ENCODE data around the gene RNF225. TPM values are rescaled to one million over a fixed set of nuclear protein-coding genes. Genes with fewer than 3 reads are reported as not detected.

RNF225 gene
- total and polyA plus RNA-seq, 10 of the 15 experiments (the other 5 are each of a cell fraction or from before 2014, with no cell fraction given): 0.27 to 0.28 TPM; not detected in 8

DNA sequence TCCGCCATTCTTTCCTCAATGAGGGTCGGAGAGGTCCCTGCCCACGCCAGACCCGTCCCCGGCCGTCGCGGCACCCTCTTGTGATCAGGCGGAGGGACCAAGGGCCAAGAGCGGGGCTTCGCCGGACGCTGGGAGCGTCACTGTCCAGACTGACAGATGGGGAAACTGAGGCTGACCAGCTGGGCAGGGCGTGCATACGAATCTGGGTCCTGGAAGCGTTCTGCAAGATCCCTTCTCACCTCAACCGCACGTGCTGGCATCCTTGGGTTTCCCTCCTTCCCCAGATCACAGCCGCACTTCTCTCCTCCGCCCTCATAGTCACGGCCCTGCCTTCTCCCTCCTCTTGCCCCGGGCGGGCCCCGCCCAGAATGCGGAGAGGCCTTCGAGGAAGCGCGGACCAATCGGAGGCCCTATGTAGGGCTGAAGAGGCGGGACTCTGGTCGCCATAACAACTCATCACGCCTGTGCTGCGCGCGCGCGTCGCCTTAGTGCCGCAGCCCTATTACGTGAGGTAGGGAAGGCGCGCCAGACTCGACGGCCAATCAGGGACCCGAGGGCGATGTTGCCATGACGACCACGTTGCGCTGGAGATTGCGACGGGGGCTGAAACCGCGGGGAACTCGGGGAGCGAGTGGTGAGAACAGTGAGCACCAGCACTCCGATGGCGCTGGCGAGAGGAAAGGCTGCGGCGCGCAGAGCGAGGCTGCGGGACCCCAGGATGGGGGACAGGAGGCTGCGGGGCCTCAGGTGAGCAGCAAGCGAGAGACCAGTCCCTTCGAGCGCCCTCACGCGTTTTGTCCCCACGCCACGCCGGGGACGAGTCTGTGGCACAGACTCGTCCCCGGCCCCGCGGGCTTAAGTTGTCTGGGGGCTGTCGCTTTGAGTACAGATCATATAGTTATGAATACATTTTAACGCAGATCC is 5.7 kb downstream of the RNF225 start (continued):
- TF ChIP-seq NRF1 (conservative IDR thresholded peaks at IDR 0.05; ENCODE audit: low read depth, low read length): peak; percentile 68
- TF ChIP-seq HDGF (IDR thresholded peaks at IDR 0.05): peak; percentile 96
- TF ChIP-seq GATAD2B (conservative IDR thresholded peaks at IDR 0.05; ENCODE audit: low read depth): no peak; the same call in 1 of the 2 replicates
- no peak for TF ChIP-seq PAX8 (IDR thresholded peaks at IDR 0.05)
- TF ChIP-seq FOS (IDR thresholded peaks at IDR 0.05; ENCODE audit: borderline replicate concordance, extremely low read depth, insufficient read length): no peak
- peak; percentile 94 for TF ChIP-seq CREB1 (IDR thresholded peaks at IDR 0.05; ENCODE audit: low read depth)
- TF ChIP-seq, protein P1, sequence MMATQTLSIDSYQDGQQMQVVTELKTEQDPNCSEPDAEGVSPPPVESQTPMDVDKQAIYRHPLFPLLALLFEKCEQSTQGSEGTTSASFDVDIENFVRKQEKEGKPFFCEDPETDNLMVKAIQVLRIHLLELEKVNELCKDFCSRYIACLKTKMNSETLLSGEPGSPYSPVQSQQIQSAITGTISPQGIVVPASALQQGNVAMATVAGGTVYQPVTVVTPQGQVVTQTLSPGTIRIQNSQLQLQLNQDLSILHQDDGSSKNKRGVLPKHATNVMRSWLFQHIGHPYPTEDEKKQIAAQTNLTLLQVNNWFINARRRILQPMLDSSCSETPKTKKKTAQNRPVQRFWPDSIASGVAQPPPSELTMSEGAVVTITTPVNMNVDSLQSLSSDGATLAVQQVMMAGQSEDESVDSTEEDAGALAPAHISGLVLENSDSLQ (IDR thresholded peaks at IDR 0.05): peak; percentile 73
- TF ChIP-seq BCL11A (IDR thresholded peaks at IDR 0.05; ENCODE audit: low read depth, low read length): no peak
- TF ChIP-seq, protein P2, sequence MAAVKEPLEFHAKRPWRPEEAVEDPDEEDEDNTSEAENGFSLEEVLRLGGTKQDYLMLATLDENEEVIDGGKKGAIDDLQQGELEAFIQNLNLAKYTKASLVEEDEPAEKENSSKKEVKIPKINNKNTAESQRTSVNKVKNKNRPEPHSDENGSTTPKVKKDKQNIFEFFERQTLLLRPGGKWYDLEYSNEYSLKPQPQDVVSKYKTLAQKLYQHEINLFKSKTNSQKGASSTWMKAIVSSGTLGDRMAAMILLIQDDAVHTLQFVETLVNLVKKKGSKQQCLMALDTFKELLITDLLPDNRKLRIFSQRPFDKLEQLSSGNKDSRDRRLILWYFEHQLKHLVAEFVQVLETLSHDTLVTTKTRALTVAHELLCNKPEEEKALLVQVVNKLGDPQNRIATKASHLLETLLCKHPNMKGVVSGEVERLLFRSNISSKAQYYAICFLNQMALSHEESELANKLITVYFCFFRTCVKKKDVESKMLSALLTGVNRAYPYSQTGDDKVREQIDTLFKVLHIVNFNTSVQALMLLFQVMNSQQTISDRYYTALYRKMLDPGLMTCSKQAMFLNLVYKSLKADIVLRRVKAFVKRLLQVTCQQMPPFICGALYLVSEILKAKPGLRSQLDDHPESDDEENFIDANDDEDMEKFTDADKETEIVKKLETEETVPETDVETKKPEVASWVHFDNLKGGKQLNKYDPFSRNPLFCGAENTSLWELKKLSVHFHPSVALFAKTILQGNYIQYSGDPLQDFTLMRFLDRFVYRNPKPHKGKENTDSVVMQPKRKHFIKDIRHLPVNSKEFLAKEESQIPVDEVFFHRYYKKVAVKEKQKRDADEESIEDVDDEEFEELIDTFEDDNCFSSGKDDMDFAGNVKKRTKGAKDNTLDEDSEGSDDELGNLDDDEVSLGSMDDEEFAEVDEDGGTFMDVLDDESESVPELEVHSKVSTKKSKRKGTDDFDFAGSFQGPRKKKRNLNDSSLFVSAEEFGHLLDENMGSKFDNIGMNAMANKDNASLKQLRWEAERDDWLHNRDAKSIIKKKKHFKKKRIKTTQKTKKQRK (IDR thresholded peaks at IDR 0.05; ENCODE audit: low read depth, low read length): no peak
- TF ChIP-seq ZNF207 (IDR thresholded peaks at IDR 0.05; ENCODE audit: borderline replicate concordance): peak; percentile 64; the same call in 1 of the 2 replicates
- TF ChIP-seq BACH1 (IDR thresholded peaks at IDR 0.05; ENCODE audit: borderline replicate concordance): peak; percentile 68; the same call in 1 of the 2 replicates
- TF ChIP-seq, protein P3, sequence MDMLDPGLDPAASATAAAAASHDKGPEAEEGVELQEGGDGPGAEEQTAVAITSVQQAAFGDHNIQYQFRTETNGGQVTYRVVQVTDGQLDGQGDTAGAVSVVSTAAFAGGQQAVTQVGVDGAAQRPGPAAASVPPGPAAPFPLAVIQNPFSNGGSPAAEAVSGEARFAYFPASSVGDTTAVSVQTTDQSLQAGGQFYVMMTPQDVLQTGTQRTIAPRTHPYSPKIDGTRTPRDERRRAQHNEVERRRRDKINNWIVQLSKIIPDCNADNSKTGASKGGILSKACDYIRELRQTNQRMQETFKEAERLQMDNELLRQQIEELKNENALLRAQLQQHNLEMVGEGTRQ (IDR thresholded peaks at IDR 0.05; ENCODE audit: borderline replicate concordance, low read depth, low read length): no peak
- peak; percentile 62 for TF ChIP-seq RUNX3 (IDR thresholded peaks at IDR 0.05; ENCODE audit: low read length)
- TF ChIP-seq TARDBP (IDR thresholded peaks at IDR 0.05; ENCODE audit: borderline replicate concordance): no peak
- no peak for TF ChIP-seq SUZ12 (IDR thresholded peaks at IDR 0.05; ENCODE audit: unreplicated experiment)
- TF ChIP-seq RFX5 (IDR thresholded peaks at IDR 0.05; ENCODE audit: low read depth, low read length): peak; percentile 98
- peak; percentile 57 for TF ChIP-seq HCFC1 (IDR thresholded peaks at IDR 0.05; ENCODE audit: low read length)
- TF ChIP-seq MTA2 (IDR thresholded peaks at IDR 0.05; ENCODE audit: low read depth): no peak
- TF ChIP-seq, protein P4, sequence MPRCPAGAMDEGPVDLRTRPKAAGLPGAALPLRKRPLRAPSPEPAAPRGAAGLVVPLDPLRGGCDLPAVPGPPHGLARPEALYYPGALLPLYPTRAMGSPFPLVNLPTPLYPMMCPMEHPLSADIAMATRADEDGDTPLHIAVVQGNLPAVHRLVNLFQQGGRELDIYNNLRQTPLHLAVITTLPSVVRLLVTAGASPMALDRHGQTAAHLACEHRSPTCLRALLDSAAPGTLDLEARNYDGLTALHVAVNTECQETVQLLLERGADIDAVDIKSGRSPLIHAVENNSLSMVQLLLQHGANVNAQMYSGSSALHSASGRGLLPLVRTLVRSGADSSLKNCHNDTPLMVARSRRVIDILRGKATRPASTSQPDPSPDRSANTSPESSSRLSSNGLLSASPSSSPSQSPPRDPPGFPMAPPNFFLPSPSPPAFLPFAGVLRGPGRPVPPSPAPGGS (IDR thresholded peaks at IDR 0.05; ENCODE audit: borderline replicate concordance, insufficient read depth, low read depth, low read length, poor library complexity, severe bottlenecking): no peak
- TF ChIP-seq, protein P5, sequence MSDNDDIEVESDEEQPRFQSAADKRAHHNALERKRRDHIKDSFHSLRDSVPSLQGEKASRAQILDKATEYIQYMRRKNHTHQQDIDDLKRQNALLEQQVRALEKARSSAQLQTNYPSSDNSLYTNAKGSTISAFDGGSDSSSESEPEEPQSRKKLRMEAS (IDR thresholded peaks at IDR 0.05; ENCODE audit: low read depth, low read length): no peak; the same call in 1 of the 2 replicates
- 0 out of 4 replicates have a peak, but pooled peaks of 1 of the 2 experiments have one; percentile 47 for TF ChIP-seq SRF (IDR thresholded peaks at IDR 0.05; ENCODE audit: low read depth in 2 of 2, low read length in 2 of 2)
